ENCODE measurements around the gene HNF1B. TPM values are rescaled to one million over a fixed set of nuclear protein-coding genes. Genes with fewer than 3 reads are reported as not detected.

HNF1B gene
- total RNA-seq, 4 donors from 2014 or later, result 0.29 to 1.5 TPM; not detected in 2

DNA sequence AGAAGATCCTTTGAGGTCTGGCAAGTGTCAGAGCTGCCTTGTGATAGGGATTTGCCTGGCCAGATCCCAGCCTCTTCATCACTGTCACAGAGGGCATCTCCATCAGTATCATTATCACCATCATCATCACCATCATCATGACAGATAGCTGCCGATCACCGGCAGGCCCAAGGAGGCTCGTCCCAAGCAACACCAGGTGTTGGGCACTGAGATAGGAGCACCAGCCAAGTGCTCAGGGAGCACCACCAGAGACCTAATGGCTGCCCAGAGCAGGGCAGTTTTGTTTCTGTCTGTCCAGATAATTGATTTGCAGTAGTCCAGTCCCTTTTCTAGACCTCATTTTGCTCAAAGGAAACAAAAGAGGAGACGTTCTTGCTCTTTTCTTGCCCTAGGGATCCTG lies 25.0 kb downstream of the HNF1B start:
- Histone ChIP-seq H3K9me3 (no peaks in the 10 kb centered on the region), H3K4me3 (no peak overlapping the region), H3K36me3 (no peaks in the 10 kb centered on the region), H3K27ac (no peak overlapping the region), H3K27me3 (no peaks in the 10 kb centered on the region), H3K4me1 (no peaks in the 10 kb centered on the region)
- TF ChIP-seq, protein P1, sequence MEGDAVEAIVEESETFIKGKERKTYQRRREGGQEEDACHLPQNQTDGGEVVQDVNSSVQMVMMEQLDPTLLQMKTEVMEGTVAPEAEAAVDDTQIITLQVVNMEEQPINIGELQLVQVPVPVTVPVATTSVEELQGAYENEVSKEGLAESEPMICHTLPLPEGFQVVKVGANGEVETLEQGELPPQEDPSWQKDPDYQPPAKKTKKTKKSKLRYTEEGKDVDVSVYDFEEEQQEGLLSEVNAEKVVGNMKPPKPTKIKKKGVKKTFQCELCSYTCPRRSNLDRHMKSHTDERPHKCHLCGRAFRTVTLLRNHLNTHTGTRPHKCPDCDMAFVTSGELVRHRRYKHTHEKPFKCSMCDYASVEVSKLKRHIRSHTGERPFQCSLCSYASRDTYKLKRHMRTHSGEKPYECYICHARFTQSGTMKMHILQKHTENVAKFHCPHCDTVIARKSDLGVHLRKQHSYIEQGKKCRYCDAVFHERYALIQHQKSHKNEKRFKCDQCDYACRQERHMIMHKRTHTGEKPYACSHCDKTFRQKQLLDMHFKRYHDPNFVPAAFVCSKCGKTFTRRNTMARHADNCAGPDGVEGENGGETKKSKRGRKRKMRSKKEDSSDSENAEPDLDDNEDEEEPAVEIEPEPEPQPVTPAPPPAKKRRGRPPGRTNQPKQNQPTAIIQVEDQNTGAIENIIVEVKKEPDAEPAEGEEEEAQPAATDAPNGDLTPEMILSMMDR (IDR thresholded peaks at IDR 0.05), result no peak
- TF ChIP-seq POLR2A (IDR thresholded peaks at IDR 0.05), result no peak
- DNase-seq, result no peak
- intact Hi-C loops (cut with DNase I; ENCODE audit: low total_unique reads), result no loop called here

DNA sequence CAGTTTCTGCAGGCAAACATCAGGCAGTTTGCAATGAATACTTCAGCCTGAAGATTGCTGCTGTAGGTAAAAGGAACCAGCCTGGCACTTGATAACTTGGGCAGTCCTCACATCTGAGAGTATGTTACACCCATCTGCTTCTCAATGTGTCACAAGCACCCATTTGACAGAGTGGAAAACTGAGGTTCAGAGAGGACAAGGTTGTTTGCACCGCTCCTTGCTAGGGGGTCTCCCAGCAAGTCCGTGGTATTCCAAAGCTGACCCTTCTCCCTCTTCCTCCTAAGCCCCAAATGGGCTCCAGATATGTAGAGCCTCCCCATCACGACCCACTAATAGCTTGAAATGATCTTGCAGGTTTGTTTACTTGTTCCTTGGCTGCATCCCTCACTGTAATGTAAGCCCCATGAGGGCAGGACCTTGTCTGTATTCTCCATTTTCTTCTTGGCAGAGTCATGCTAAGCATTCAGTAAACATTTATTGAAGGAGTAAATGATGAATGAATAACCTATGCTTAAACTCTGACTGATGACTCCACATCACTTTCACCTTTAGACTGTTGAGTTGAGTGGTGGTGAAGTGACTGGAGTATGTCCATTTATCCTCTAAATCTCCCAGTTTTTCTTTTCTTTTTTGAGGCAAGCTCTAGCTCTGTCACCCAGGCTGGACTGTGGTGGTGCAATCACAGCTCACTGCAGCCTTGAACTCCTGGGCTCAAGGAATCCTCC lies 26.4 kb downstream of the HNF1B start:
- Histone ChIP-seq H3K27me3 (no peaks in the 10 kb centered on the region), H3K27ac (no peak overlapping the region), H3K9me3 (no peaks in the 10 kb centered on the region), H3K4me3 (no peak overlapping the region), H3K4me1 (no peaks in the 10 kb centered on the region), H3K36me3 (no peaks in the 10 kb centered on the region)
- intact Hi-C loops (cut with DNase I; ENCODE audit: low total_unique reads), result no loop called here
- no peak for DNase-seq
- TF ChIP-seq, protein P1 (IDR thresholded peaks at IDR 0.05), result no peak
- no peak for TF ChIP-seq POLR2A (IDR thresholded peaks at IDR 0.05)

DNA sequence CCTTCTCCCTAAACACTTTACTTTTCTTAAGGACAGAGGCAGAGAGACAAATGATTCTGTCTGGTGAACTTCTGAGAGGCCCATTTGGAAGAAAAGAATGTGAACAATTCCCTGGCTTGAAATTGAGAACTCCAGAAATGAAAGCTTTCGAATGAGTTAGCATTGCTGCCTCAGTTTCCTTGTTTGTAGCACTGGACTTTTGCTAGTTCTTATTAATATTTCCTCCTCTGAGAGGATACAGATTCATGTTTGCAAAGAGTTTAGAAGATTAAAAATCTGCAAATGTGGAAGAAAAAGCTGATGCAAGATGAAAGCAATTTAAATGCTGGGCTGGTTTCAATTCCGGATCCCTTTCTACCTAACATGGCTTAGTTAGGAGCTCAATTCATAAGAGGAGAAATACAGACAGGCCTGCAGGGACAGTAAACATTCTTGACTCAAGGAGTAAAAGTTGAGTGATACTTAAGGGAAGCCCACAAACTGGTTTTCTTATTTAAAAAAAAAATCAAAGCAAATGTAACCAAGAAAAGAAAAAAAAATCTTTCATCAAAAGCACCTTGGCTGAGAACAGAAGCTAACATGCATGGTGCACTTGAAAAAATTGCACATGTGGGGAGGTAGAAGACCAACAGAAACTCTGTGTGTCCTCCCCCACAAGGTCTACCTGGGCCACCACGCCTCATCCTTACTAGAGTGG lies 27.1 kb downstream of the HNF1B start:
- Histone ChIP-seq H3K27me3 (no peaks in the 10 kb centered on the region), H3K9me3 (no peaks in the 10 kb centered on the region), H3K4me1 (no peaks in the 10 kb centered on the region), H3K4me3 (no peak overlapping the region), H3K36me3 (no peaks in the 10 kb centered on the region), H3K27ac (no peak overlapping the region)
- intact Hi-C loops (cut with DNase I; ENCODE audit: low total_unique reads), result no loop called here
- no peak for DNase-seq
- no peak for TF ChIP-seq POLR2A (IDR thresholded peaks at IDR 0.05)
- TF ChIP-seq, protein P1 (IDR thresholded peaks at IDR 0.05), result no peak

DNA sequence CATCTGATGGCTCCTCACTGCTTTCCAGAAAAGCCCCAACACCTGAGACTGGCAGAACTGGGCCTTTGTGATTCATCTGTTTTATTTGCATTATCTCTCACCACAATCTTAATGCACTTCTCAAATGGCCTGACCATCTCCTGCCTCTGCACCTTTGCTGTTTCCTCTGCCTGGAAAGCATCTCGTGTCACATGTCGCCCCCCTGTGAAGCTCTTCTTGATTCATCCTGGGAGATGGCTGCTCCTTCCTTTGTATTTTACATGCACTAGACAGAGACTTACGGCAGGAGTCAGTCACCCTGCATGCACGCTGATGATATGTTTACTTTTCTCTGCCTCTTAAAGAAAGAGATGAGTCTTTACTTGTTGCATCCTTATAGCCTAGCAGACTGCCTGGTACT lies 30.0 kb downstream of the HNF1B start:
- intact Hi-C loops (cut with DNase I; ENCODE audit: low total_unique reads), result no loop called here
- no peaks in the 10 kb centered on the region for H3K27me3 ChIP-seq
- DNase-seq, result no peak

DNA sequence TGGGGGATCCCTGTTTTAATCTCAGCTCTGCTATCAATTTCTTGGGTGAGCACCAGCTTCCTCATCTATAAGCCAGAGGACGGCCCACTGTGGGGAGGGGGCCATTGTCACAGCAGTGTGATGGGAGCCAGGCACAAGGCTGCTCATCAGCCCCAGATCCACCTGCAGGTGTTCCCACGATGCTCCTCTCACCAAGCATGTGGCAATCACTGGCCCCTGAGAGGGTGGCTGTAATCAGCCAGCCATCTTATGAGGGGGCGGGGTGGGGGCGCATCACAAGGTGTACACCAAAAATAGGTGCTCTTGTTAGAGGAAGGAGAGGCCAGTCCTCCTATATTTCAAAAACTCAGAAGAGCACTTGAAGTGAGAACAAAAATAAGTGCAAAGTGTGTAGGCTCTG lies 31.2 kb downstream of the HNF1B start:
- Histone ChIP-seq H3K9me3 (no peaks in the 10 kb centered on the region), H3K4me3 (no peak overlapping the region), H3K36me3 (no peaks in the 10 kb centered on the region), H3K4me1 (no peaks in the 10 kb centered on the region), H3K27ac (no peak overlapping the region), H3K27me3 (no peaks in the 10 kb centered on the region)
- DNase-seq, result no peak
- TF ChIP-seq, protein P1 (IDR thresholded peaks at IDR 0.05), result no peak
- TF ChIP-seq POLR2A (IDR thresholded peaks at IDR 0.05), result no peak
- intact Hi-C loops (cut with DNase I; ENCODE audit: low total_unique reads), result no loop called here

More for the DNA sequence above, 30.0 kb downstream of the HNF1B start:
- Histone ChIP-seq H3K36me3 (no peaks in the 10 kb centered on the region), H3K27ac (no peak overlapping the region), H3K4me1 (no peaks in the 10 kb centered on the region), H3K9me3 (no peaks in the 10 kb centered on the region), H3K4me3 (no peak overlapping the region)
- TF ChIP-seq POLR2A (IDR thresholded peaks at IDR 0.05), result no peak
- TF ChIP-seq, protein P1 (IDR thresholded peaks at IDR 0.05), result no peak

Measured in uterus (tissue), 4 donors.